ENCODE measurements around the gene TTC7B.

TTC7B gene

DNA sequence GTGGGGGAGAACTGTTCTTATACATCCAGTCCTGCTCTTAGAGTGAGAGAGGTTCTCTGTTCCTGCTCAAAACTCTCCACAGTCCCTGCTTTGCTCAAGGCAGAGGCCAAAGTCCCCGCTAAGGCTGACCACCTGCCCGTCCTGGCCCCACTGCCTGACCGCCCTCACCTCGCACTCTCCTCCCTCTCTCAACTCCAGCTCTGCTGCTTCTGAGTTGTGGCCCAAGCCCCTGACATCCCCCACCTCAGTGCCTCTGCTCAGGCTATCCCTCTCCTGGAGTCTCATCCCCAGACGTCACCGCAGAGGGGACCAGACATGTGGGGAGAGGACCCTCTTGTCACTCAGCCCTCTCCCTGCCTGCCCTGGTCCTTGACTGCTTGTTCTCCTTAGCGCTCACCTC, 308.8 kb downstream of the TTC7B start:
- H3K36me3 ChIP-seq (ENCODE audit: control insufficient read depth in 1 of 2, insufficient read depth in 2 of 2, low read length in 2 of 2), result no peaks in the 10 kb centered on the region
- H3K4ac ChIP-seq (ENCODE audit: low read depth, low read length), result no peak overlapping the region
- H3K18ac ChIP-seq (ENCODE audit: low read length), result peak overlapping the region; percentile 18
- no peaks in the 10 kb centered on the region for H3K27me3 ChIP-seq (ENCODE audit: insufficient read depth, low read length)
- H3K14ac ChIP-seq (ENCODE audit: low read length), result peak overlapping the region; percentile 12
- no CpG with 5 or more reads among the region's 7 CpGs for WGBS (ENCODE audit: extremely low coverage, insufficient coverage, insufficient read length)
- H2AK5ac ChIP-seq (ENCODE audit: low read length), result peak overlapping the region; percentile 51
- H2AFZ ChIP-seq (ENCODE audit: insufficient read depth, low read length, poor library complexity), result no peak overlapping the region
- H4K8ac ChIP-seq (ENCODE audit: low read depth, low read length), result no peak overlapping the region
- H2BK12ac ChIP-seq (ENCODE audit: low read length), result peak overlapping the region; percentile 75
- DNase-seq, result no peak
- no peaks in the 10 kb centered on the region for H3K79me2 ChIP-seq (ENCODE audit: control insufficient read depth, insufficient read depth, low read length, poor library complexity)
- H2BK120ac ChIP-seq (ENCODE audit: insufficient read depth, low read length, poor library complexity), result peak overlapping the region; percentile 45
- no peak overlapping the region for H3K9ac ChIP-seq (ENCODE audit: low read length)
- H4K91ac ChIP-seq (ENCODE audit: low read depth, low read length), result peak overlapping the region; percentile 90
- H3K9me3 ChIP-seq (ENCODE audit: insufficient read depth, low read depth, low read length), result peaks cover 2% of the 10 kb centered on the region
- H3K79me1 ChIP-seq (ENCODE audit: low read length), result peaks cover 33% of the 10 kb centered on the region
- H3K23ac ChIP-seq (ENCODE audit: low read length), result no peak overlapping the region
- no peak overlapping the region for H3K27ac ChIP-seq (ENCODE audit: low read depth, low read length)
- H4K12ac ChIP-seq (ENCODE audit: low read depth, low read length), result no peak overlapping the region
- no peak overlapping the region for H2BK5ac ChIP-seq (ENCODE audit: low read depth, low read length, poor library complexity)
- H3K4me2 ChIP-seq (ENCODE audit: low read length), result no peak overlapping the region
- H3K4me3 ChIP-seq (ENCODE audit: low read depth, low read length), result no peak overlapping the region
- peaks cover 39 to 40% of the 10 kb centered on the region in 2 experiments for H3K4me1 ChIP-seq (ENCODE audit: control insufficient read depth in 1 of 2, insufficient read depth in 2 of 2, low read length in 2 of 2)

DNA sequence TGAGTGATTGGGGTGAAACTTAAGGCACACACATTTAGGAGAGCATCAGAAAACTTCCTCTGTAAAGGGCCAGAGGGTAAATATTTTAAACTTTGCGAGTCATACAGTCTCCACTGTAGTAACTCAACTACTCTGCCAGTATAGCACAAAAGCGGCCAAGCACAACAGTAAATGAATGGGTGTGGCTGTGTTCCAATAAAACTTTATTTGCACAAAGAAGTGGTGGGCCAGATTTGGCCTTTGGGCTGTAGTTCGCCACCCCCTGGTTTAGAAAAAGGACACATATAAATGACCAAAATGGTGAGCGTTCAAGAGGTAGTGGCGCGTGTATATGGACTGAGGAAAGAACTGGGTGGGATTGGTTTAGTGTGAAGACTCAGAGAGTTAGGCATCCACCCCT, 309.5 kb downstream of the TTC7B start:
- Histone ChIP-seq H3K27ac (ENCODE audit: low read depth, low read length) (peak overlapping the region; percentile 5), H3K27me3 (ENCODE audit: insufficient read depth, low read length) (no peaks in the 10 kb centered on the region), H3K9ac (ENCODE audit: low read length) (no peak overlapping the region), H3K36me3 (ENCODE audit: control insufficient read depth in 1 of 2, insufficient read depth in 2 of 2, low read length in 2 of 2) (no peaks in the 10 kb centered on the region), H3K79me1 (ENCODE audit: low read length) (peaks cover 30% of the 10 kb centered on the region), H3K18ac (ENCODE audit: low read length) (no peak overlapping the region), H4K12ac (ENCODE audit: low read depth, low read length) (no peak overlapping the region), H4K8ac (ENCODE audit: low read depth, low read length) (no peak overlapping the region), H4K91ac (ENCODE audit: low read depth, low read length) (no peak overlapping the region), H3K4me1 (ENCODE audit: control insufficient read depth in 1 of 2, insufficient read depth in 2 of 2, low read length in 2 of 2) (peaks cover 39 to 41% of the 10 kb centered on the region in 2 experiments), H3K14ac (ENCODE audit: low read length) (no peak overlapping the region), H3K4ac (ENCODE audit: low read depth, low read length) (no peak overlapping the region), H2BK5ac (ENCODE audit: low read depth, low read length, poor library complexity) (no peak overlapping the region), H2BK120ac (ENCODE audit: insufficient read depth, low read length, poor library complexity) (no peak overlapping the region), H3K9me3 (ENCODE audit: insufficient read depth, low read depth, low read length) (peaks cover 2% of the 10 kb centered on the region), H2BK12ac (ENCODE audit: low read length) (peak overlapping the region; percentile 12), H3K79me2 (ENCODE audit: control insufficient read depth, insufficient read depth, low read length, poor library complexity) (no peaks in the 10 kb centered on the region), H3K4me3 (ENCODE audit: low read depth, low read length) (no peak overlapping the region), H2AK5ac (ENCODE audit: low read length) (no peak overlapping the region), H3K23ac (ENCODE audit: low read length) (no peak overlapping the region), H2AFZ (ENCODE audit: insufficient read depth, low read length, poor library complexity) (no peak overlapping the region), H3K4me2 (ENCODE audit: low read length) (no peak overlapping the region)
- no CpG with 5 or more reads among the region's 6 CpGs for WGBS (ENCODE audit: extremely low coverage, insufficient coverage, insufficient read length)
- no peak for DNase-seq

DNA sequence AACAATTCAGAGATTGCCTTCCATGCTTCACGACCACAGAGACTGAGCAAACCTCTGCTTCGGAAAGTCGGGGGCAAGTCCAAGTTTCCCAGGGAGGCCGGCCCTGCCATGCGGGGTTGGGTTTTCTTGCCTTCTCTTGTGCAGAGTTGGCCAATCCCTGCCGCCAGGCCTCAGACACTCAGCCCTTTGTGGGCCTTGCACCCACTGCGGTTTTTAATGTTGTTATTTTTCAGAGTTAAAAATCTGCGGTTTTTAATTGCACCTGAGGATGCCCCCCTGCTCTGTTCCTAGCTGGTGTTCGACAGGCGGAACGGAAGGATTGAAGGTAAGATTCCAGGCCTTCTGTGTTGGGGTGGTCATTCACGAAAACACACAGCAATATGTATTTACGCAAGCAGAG, 310.7 kb downstream of the TTC7B start:
- Histone ChIP-seq H3K4me1 (ENCODE audit: control insufficient read depth in 1 of 2, insufficient read depth in 2 of 2, low read length in 2 of 2) (peaks cover 39 to 41% of the 10 kb centered on the region in 2 experiments), H2AK5ac (ENCODE audit: low read length) (no peak overlapping the region), H3K4ac (ENCODE audit: low read depth, low read length) (no peak overlapping the region), H4K12ac (ENCODE audit: low read depth, low read length) (no peak overlapping the region), H3K18ac (ENCODE audit: low read length) (no peak overlapping the region), H2BK12ac (ENCODE audit: low read length) (no peak overlapping the region), H4K8ac (ENCODE audit: low read depth, low read length) (no peak overlapping the region), H3K27me3 (ENCODE audit: insufficient read depth, low read length) (no peaks in the 10 kb centered on the region), H2AFZ (ENCODE audit: insufficient read depth, low read length, poor library complexity) (no peak overlapping the region), H3K14ac (ENCODE audit: low read length) (no peak overlapping the region), H3K23ac (ENCODE audit: low read length) (no peak overlapping the region), H3K4me2 (ENCODE audit: low read length) (no peak overlapping the region), H3K9me3 (ENCODE audit: insufficient read depth, low read depth, low read length) (peaks cover 2% of the 10 kb centered on the region), H3K27ac (ENCODE audit: low read depth, low read length) (no peak overlapping the region), H3K36me3 (ENCODE audit: control insufficient read depth in 1 of 2, insufficient read depth in 2 of 2, low read length in 2 of 2) (no peaks in the 10 kb centered on the region), H2BK5ac (ENCODE audit: low read depth, low read length, poor library complexity) (no peak overlapping the region), H2BK120ac (ENCODE audit: insufficient read depth, low read length, poor library complexity) (no peak overlapping the region), H3K79me1 (ENCODE audit: low read length) (peaks cover 26% of the 10 kb centered on the region), H4K91ac (ENCODE audit: low read depth, low read length) (no peak overlapping the region), H3K4me3 (ENCODE audit: low read depth, low read length) (no peak overlapping the region), H3K79me2 (ENCODE audit: control insufficient read depth, insufficient read depth, low read length, poor library complexity) (no peaks in the 10 kb centered on the region), H3K9ac (ENCODE audit: low read length) (no peak overlapping the region)
- no peak for DNase-seq
- no CpG with 5 or more reads among the region's 13 CpGs for WGBS (ENCODE audit: extremely low coverage, insufficient coverage, insufficient read length)

DNA sequence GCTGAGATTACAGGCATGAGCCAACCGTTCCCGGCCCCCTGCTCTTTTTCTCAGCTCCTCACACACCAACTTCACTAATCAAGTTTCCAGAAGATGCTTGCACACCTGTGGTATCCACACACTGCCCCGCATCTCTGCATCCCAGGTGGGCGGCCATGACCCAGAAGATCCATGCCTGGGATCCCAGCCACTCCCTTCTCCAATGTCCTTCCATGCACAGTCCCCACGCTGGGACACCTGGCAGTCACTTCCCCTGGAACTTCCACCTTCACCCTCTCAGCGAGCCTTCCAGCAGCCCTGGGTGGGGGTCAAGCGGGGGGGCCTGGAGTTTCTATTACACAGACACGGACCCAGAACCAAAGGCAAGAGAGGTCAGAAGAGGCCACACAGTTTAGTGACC, 311.6 kb downstream of the TTC7B start:
- Histone ChIP-seq H3K18ac (ENCODE audit: low read length) (no peak overlapping the region), H3K14ac (ENCODE audit: low read length) (no peak overlapping the region), H3K23ac (ENCODE audit: low read length) (no peak overlapping the region), H3K79me2 (ENCODE audit: control insufficient read depth, insufficient read depth, low read length, poor library complexity) (no peaks in the 10 kb centered on the region), H2AK5ac (ENCODE audit: low read length) (no peak overlapping the region), H3K4ac (ENCODE audit: low read depth, low read length) (no peak overlapping the region), H3K9me3 (ENCODE audit: insufficient read depth, low read depth, low read length) (peaks cover 2% of the 10 kb centered on the region), H4K12ac (ENCODE audit: low read depth, low read length) (no peak overlapping the region), H2BK12ac (ENCODE audit: low read length) (no peak overlapping the region), H2AFZ (ENCODE audit: insufficient read depth, low read length, poor library complexity) (no peak overlapping the region), H4K91ac (ENCODE audit: low read depth, low read length) (no peak overlapping the region), H2BK120ac (ENCODE audit: insufficient read depth, low read length, poor library complexity) (no peak overlapping the region), H3K4me3 (ENCODE audit: low read depth, low read length) (no peak overlapping the region), H3K36me3 (ENCODE audit: control insufficient read depth in 1 of 2, insufficient read depth in 2 of 2, low read length in 2 of 2) (no peaks in the 10 kb centered on the region), H4K8ac (ENCODE audit: low read depth, low read length) (no peak overlapping the region), H3K4me1 (ENCODE audit: control insufficient read depth in 1 of 2, insufficient read depth in 2 of 2, low read length in 2 of 2) (peaks cover 38 to 39% of the 10 kb centered on the region in 2 experiments), H3K79me1 (ENCODE audit: low read length) (peaks cover 19% of the 10 kb centered on the region), H3K27me3 (ENCODE audit: insufficient read depth, low read length) (no peaks in the 10 kb centered on the region), H3K4me2 (ENCODE audit: low read length) (no peak overlapping the region), H3K27ac (ENCODE audit: low read depth, low read length) (no peak overlapping the region), H2BK5ac (ENCODE audit: low read depth, low read length, poor library complexity) (no peak overlapping the region), H3K9ac (ENCODE audit: low read length) (no peak overlapping the region)
- DNase-seq, result no peak
- WGBS (ENCODE audit: extremely low coverage, insufficient coverage, insufficient read length), result no CpG with 5 or more reads among the region's 8 CpGs

All from trophoblast cell (in vitro differentiated cells and primary cell).